ENCODE data around the gene CSRP3. TPM values are rescaled to one million over a fixed set of nuclear protein-coding genes. Genes with fewer than 3 reads are reported as not detected.

The CSRP3 gene
- total and polyA plus RNA-seq, 8 donors = 0.19 to 1.1 (median 0.26) TPM; not detected in 5

- H3K9me3 ChIP-seq = no peaks in the 10 kb centered on the region
- intact Hi-C loops (cut with DNase I) = no loop called here
- no peak overlapping the region for H3K27ac ChIP-seq
- no peak for TF ChIP-seq CTCF (IDR thresholded peaks at IDR 0.05)
- H3K4me3 ChIP-seq = no peak overlapping the region
- WGBS, 2 donors = 79 to 84% methylated on average over 4 of the region's 4 CpGs
- no peak for FAIRE-seq
- no peak for ATAC-seq
- no peaks in the 10 kb centered on the region for H3K36me3 ChIP-seq
- H3K4me1 ChIP-seq = no peaks in the 10 kb centered on the region
- DNase-seq = no peak
- no peaks in the 10 kb centered on the region for H3K27me3 ChIP-seq
Measured at GRCh38 chr11:19194620-19195308, 7.0 kb downstream of the CSRP3 start.

- Histone ChIP-seq H3K36me3 (no peaks in the 10 kb centered on the region), H3K4me1 (no peaks in the 10 kb centered on the region), H3K4me3 (no peak overlapping the region), H3K27ac (no peak overlapping the region), H3K27me3 (no peaks in the 10 kb centered on the region), H3K9me3 (no peaks in the 10 kb centered on the region)
- no peak for DNase-seq
- 84 to 92% methylated on average over 2 of the region's 2 CpGs for WGBS, 2 donors
- ATAC-seq = no peak
- FAIRE-seq = no peak
- no peak for TF ChIP-seq CTCF (IDR thresholded peaks at IDR 0.05)
- intact Hi-C loops (cut with DNase I) = no loop called here
Measured at GRCh38 chr11:19193916-19194315, 7.9 kb downstream of the CSRP3 start.

GRCh38 chr11:19191530-19192169, 10.1 kb downstream of the CSRP3 start:
- WGBS, 2 donors = 47 to 53% methylated on average over 7 of the region's 7 CpGs
- H3K27ac ChIP-seq = no peak overlapping the region
- H3K36me3 ChIP-seq = no peaks in the 10 kb centered on the region
- FAIRE-seq (no peak), ATAC-seq (peak; percentile 81 to 90 (median 86)), DNase-seq (peak in 3 of 6 donors; percentile 33 to 43 (median 40))
- H3K9me3 ChIP-seq = no peaks in the 10 kb centered on the region
- H3K27me3 ChIP-seq = no peaks in the 10 kb centered on the region
- no peak overlapping the region for H3K4me3 ChIP-seq
- intact Hi-C loops (cut with DNase I) = no loop called here
- no peaks in the 10 kb centered on the region for H3K4me1 ChIP-seq
- TF ChIP-seq CTCF (IDR thresholded peaks at IDR 0.05) = no peak

- intact Hi-C loops (cut with DNase I) = no loop called here
- Histone ChIP-seq H3K27me3 (no peaks in the 10 kb centered on the region), H3K27ac (no peak overlapping the region), H3K4me3 (no peak overlapping the region), H3K4me1 (no peaks in the 10 kb centered on the region), H3K36me3 (no peaks in the 10 kb centered on the region), H3K9me3 (no peaks in the 10 kb centered on the region)
- no peak for TF ChIP-seq CTCF (IDR thresholded peaks at IDR 0.05)
- WGBS, 2 donors = 87 to 92% methylated on average over 9 of the region's 9 CpGs
- DNase-seq (no peak), FAIRE-seq (no peak), ATAC-seq (no peak)
Measured at GRCh38 chr11:19187833-19188258, 13.9 kb downstream of the CSRP3 start.

Measured in pancreas (tissue), 10 donors.